Liver (tissue), 9 donors: ENCODE results near the gene P2RX5. TPM values are rescaled to one million over a fixed set of nuclear protein-coding genes. Genes with fewer than 3 reads are reported as not detected.
"Not testable (repeated sequence)": the region's sequence is repeated elsewhere in the genome, so short reads cannot be mapped to it uniquely, and the experiment has no call there.

ENCODE experiments used
- DNase-seq: peaks from one replicate; pipeline ENCODE4 v3.0.0-alpha.2; 2017; ENCODE audit warnings: low spot score
- H3K27ac ChIP-seq, 2 donors: one replicate each; pipeline ENCODE4 v1.7.0; 2013; ENCODE audit warnings: inconsistent platforms in 2 of 2, low read length in 2 of 2, control low read depth in 1 of 2, low read depth in 1 of 2, mild to moderate bottlenecking in 1 of 2
- H3K27me3 ChIP-seq, 4 donors: one replicate each; pipeline versions ENCODE4 v1.6.1 to v1.7.0; 2013; ENCODE audit warnings: low read length in 3 of 4, inconsistent platforms in 1 of 4, mild to moderate bottlenecking in 1 of 4, moderate library complexity in 1 of 4; ENCODE audit not compliant: control insufficient read depth in 4 of 4, insufficient read depth in 4 of 4
- H3K36me3 ChIP-seq, 4 donors: one replicate each; pipeline versions ENCODE4 v1.6.1 to v1.7.0; 2013; ENCODE audit warnings: low read length in 3 of 4, mild to moderate bottlenecking in 3 of 4, low read depth in 1 of 4, moderate library complexity in 1 of 4; ENCODE audit not compliant: control insufficient read depth in 4 of 4, insufficient read depth in 3 of 4
- H3K4me1 ChIP-seq, 4 donors: one replicate each; pipeline versions ENCODE4 v1.6.1 to v1.7.0; 2013; ENCODE audit warnings: low read length in 3 of 4, mild to moderate bottlenecking in 3 of 4, moderate library complexity in 1 of 4; ENCODE audit not compliant: control insufficient read depth in 4 of 4, insufficient read depth in 4 of 4
- H3K4me3 ChIP-seq, 3 donors: one replicate each; pipeline versions ENCODE4 v1.6.1 to v1.7.0; 2013; ENCODE audit warnings: low read length in 3 of 3, control low read depth in 1 of 3, low read depth in 1 of 3, mild to moderate bottlenecking in 1 of 3
- H3K9ac ChIP-seq, 2 donors: one replicate each; pipeline ENCODE4 v1.7.0; 2013; ENCODE audit warnings: low read length in 2 of 2, mild to moderate bottlenecking in 2 of 2, moderate library complexity in 2 of 2, control low read depth in 1 of 2, low read depth in 1 of 2
- H3K9me3 ChIP-seq, 4 donors: one replicate each; pipeline versions ENCODE4 v1.6.1 to v1.7.0; 2013; ENCODE audit warnings: low read length in 3 of 4; ENCODE audit not compliant: control insufficient read depth in 4 of 4
- ATF3 ChIP-seq: IDR thresholded peaks from 2 replicates; pipeline ENCODE4 v1.6.1; 2016; ENCODE audit warnings: antibody characterized with exemption
- CTCF ChIP-seq: fragments of 150-350 bp; IDR thresholded peaks from 2 replicates; pipeline ENCODE4 v1.5.1; 2017; ENCODE audit warnings: improper control_type of control experiment, low read depth, low read length; ENCODE audit not compliant: missing input control
- EGR1 ChIP-seq, 2 donors: IDR thresholded peaks; 2 replicates each; pipeline ENCODE4 v1.6.1; 2016 to 2018; ENCODE audit warnings: antibody characterized with exemption in 2 of 2, low read depth in 2 of 2
- FOXA1 ChIP-seq: IDR thresholded peaks from 2 replicates; pipeline ENCODE4 v1.6.1; 2016; ENCODE audit warnings: antibody characterized with exemption
- FOXA2 ChIP-seq: IDR thresholded peaks from 2 replicates; pipeline ENCODE4 v1.6.1; 2016; ENCODE audit warnings: antibody characterized with exemption
- GABPA ChIP-seq, 2 donors: IDR thresholded peaks in 1 of 2; conservative IDR thresholded peaks in 1 of 2; 2 replicates each; pipeline ENCODE4 v1.6.1; 2016; ENCODE audit warnings: antibody characterized with exemption in 2 of 2, mild to moderate bottlenecking in 1 of 2, moderate library complexity in 1 of 2
- HNF4A ChIP-seq, 2 donors: conservative IDR thresholded peaks; 2 replicates each; pipeline ENCODE4 v1.6.1; 2016; ENCODE audit warnings: antibody characterized with exemption in 2 of 2, mild to moderate bottlenecking in 2 of 2
- HNF4G ChIP-seq: IDR thresholded peaks from 2 replicates; pipeline ENCODE4 v1.6.1; 2016; ENCODE audit warnings: antibody characterized with exemption
- JUND ChIP-seq, 2 donors: IDR thresholded peaks; 2 replicates each; pipeline ENCODE4 v1.6.1; 2016; ENCODE audit warnings: antibody characterized with exemption in 2 of 2
- MAX ChIP-seq: IDR thresholded peaks from 2 replicates; pipeline ENCODE4 v1.6.1; 2016; ENCODE audit warnings: antibody characterized with exemption
- NR2F2 ChIP-seq: IDR thresholded peaks from 2 replicates; pipeline ENCODE4 v1.6.1; 2016; ENCODE audit warnings: antibody characterized with exemption
- RAD21 ChIP-seq, 2 donors: IDR thresholded peaks; 2 replicates each; pipeline ENCODE4 v1.6.1; 2016; ENCODE audit warnings: antibody characterized with exemption in 2 of 2, mild to moderate bottlenecking in 2 of 2
- REST ChIP-seq: IDR thresholded peaks from 2 replicates; pipeline ENCODE4 v1.6.1; 2016; ENCODE audit warnings: antibody characterized with exemption, mild to moderate bottlenecking
- RXRA ChIP-seq, 2 donors: IDR thresholded peaks; 2 replicates each; pipeline ENCODE4 v1.6.1; 2017 to 2018; ENCODE audit warnings: antibody characterized with exemption in 2 of 2, mild to moderate bottlenecking in 1 of 2
- SP1 ChIP-seq: IDR thresholded peaks from 2 replicates; pipeline ENCODE4 v1.6.1; 2018; ENCODE audit warnings: antibody characterized with exemption, mild to moderate bottlenecking
- TAF1 ChIP-seq: conservative IDR thresholded peaks from 2 replicates; pipeline ENCODE4 v1.6.1; 2016; ENCODE audit warnings: antibody characterized with exemption, mild to moderate bottlenecking
- YY1 ChIP-seq: IDR thresholded peaks from 2 replicates; pipeline ENCODE4 v1.6.1; 2016; ENCODE audit warnings: antibody characterized with exemption, mild to moderate bottlenecking
- ZBTB33 ChIP-seq: IDR thresholded peaks from 2 replicates; pipeline ENCODE4 v1.6.1; 2016; ENCODE audit warnings: antibody characterized with exemption
- WGBS: extraction: QIAGEN DNeasy Blood & Tissue Kit; methylation state at CpG from one replicate; pipeline ENCODE4 v1.1.7; 2013; 5-methylcytosine and 5-hydroxymethylcytosine counted together
- polyA plus RNA-seq, 2 donors: library from polyadenylated mRNA; stranded (reverse) in 1 of 2; unstranded in 1 of 2; fragments of 200-250 nt in 1 of 2; fragments of >200 nt in 1 of 2; fragmentation: Nextera tagmentation in 1 of 2; extraction: Ambion mirVana in 1 of 2; gene quantifications; one replicate each; pipeline versions ENCODE4 v1.2.1 to v1.2.3, GENCODE V29; 2013 to 2015
- total RNA-seq, 2 donors: library from RNA; depleted of rRNA; stranded (reverse); fragments of >200 nt; gene quantifications; one replicate each; pipeline ENCODE4 v1.2.3, GENCODE V29; 2014
- donor health status: healthy.
- donor health status: healthy.
- donor health status: healthy.
- donor health status: healthy.
- donor health status: healthy.

Gene P2RX5
- total and polyA plus RNA-seq, 4 donors = 0.31 to 1.8 (median 1.1) TPM

GRCh38 chr17:3708366-3708765 is 12.4 kb upstream of the P2RX5 start (continued):
- TF ChIP-seq FOXA2 (no peak), ZBTB33 (no peak), FOXA1 (no peak), GABPA (IDR thresholded peaks at IDR 0.05 in 1 of 2, conservative IDR thresholded peaks at IDR 0.05 in 1 of 2) (no peak), RAD21 (IDR thresholded peaks at IDR 0.05) (no peak), YY1 (no peak), TAF1 (no peak), SP1 (no peak), JUND (IDR thresholded peaks at IDR 0.05) (no peak), EGR1 (IDR thresholded peaks at IDR 0.05; ENCODE audit: low read depth in 2 of 2) (no peak)

GRCh38 chr17:3705718-3705984 is 9.7 kb upstream of the P2RX5 start:
- H3K4me3 ChIP-seq, H3K9ac ChIP-seq, H3K9me3 ChIP-seq, DNase-seq, H3K36me3 ChIP-seq, H3K4me1 ChIP-seq, H3K27ac ChIP-seq, H3K27me3 ChIP-seq: not testable (repeated sequence)
- 98% methylated on average over 1 of the region's 1 CpG for WGBS

GRCh38 chr17:3704931-3705717 is 9.2 kb upstream of the P2RX5 start:
- no peaks in the 10 kb centered on the region for H3K9me3 ChIP-seq
- no peak overlapping the region for H3K4me3 ChIP-seq
- no peak for TF ChIP-seq EGR1 (IDR thresholded peaks at IDR 0.05; ENCODE audit: low read depth in 2 of 2)
- TF ChIP-seq SP1 = no peak
- no peak for TF ChIP-seq RAD21 (IDR thresholded peaks at IDR 0.05)
- TF ChIP-seq FOXA2 = no peak
- TF ChIP-seq HNF4G = no peak
- TF ChIP-seq FOXA1 = no peak
- TF ChIP-seq GABPA (IDR thresholded peaks at IDR 0.05 in 1 of 2, conservative IDR thresholded peaks at IDR 0.05 in 1 of 2) = no peak
- no peak for TF ChIP-seq TAF1
- TF ChIP-seq MAX = no peak
- no peak for TF ChIP-seq REST
- no peak for TF ChIP-seq YY1
- no peak for TF ChIP-seq RXRA (IDR thresholded peaks at IDR 0.05)
- TF ChIP-seq NR2F2 = no peak
- TF ChIP-seq HNF4A (conservative IDR thresholded peaks at IDR 0.05) = no peak
- TF ChIP-seq ATF3 = no peak
- no peak for TF ChIP-seq CTCF
- no peak for TF ChIP-seq JUND (IDR thresholded peaks at IDR 0.05)
- no peak for TF ChIP-seq ZBTB33
- H3K36me3 ChIP-seq = no peaks in the 10 kb centered on the region
- H3K27me3 ChIP-seq = no peaks in the 10 kb centered on the region
- WGBS = 85% methylated on average over 20 of the region's 20 CpGs
- no peak overlapping the region for H3K27ac ChIP-seq
- DNase-seq = no peak
- no peak overlapping the region for H3K9ac ChIP-seq
- H3K4me1 ChIP-seq = no peaks in the 10 kb centered on the region
